ENCODE measurements around the gene SSTR5.
"Not testable (repeated sequence)": the region's sequence is repeated elsewhere in the genome, so short reads cannot be mapped to it uniquely, and the experiment has no call there.

Gene SSTR5

DNA sequence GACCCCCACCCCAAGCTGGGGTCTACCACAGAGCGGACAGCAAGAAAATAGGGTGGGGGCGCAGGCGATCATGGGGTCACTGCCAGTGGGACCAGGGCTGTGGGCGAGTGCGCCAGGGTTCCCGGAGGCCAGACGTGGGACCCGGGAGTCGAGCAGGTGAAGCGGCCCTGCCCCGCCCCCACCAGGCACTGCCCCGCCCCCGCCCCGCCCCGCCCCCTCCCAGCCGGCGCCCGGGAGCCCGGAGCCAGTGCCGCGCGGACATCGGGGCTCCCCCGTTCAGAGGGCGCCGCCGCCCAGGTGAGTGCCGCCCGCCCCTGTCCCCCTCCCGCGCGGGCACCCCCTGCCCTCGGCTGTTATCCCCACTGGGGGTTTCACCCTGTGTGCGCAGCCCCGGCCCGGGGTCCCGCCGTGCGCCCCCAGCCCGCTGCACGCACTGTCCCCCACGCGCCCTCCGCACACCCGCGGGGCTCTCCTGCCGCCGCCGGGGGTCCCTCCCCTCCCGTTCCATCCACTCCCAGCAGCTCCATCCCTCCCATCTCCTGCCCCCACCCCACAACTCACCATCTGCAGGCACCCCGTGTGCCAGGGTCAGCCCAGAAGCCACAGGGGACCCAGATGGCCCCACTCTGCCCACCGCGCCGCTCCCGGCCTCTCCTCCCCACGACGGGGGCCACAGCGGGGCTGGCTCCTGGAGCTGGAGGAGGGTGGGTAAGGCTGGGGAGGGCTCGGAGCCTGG is at the start of gene SSTR5:
SSTR5 (plus strand) TSS at position 222 of the 736 bp plus-strand sequence. CDS start 6,122 bp downstream, outside the sequence.
- no peak for FAIRE-seq

GRCh38 chr16:1024138-1024537 is 48.4 kb upstream of the SSTR5 start:
- no peak for FAIRE-seq

- not testable (repeated sequence) for FAIRE-seq
Observed at GRCh38 chr16:1025183-1025809, 47.3 kb upstream of the SSTR5 start.

DNA sequence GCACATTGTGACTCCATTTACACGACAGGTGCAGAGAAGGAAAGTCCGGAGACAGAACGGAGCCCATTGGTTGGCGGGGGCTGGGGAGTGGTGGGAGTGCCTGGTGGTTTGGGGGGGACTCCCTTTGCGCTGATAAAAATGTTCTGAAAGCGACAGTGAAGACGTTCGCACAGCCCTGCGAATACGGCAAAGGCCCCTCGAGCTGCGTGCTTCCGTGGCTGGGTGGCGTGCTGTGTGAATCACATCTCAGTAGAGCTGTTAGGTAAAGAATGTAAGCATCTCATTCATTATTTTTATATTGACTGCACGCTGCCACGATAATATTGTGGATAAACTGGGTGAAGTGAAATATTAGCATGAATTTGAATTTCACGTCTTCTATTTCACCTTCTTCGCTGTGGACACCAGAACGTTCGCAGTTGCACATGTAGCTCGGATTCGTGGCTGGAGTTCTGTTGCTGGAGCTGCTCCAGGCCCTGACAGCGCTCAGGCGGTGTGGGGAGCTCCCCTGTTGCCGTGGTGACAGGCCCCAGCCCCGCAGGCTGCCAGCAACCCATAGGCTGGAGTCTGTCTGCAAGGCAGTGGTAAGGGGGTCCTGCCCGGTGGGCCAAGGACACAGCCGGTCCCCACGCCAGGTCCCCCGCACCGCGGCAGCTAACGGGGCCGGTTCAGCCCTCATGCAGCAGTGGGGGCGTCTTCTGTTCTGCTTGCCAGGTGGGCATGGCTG is 46.3 kb upstream of the SSTR5 start:
- no peak for FAIRE-seq

- no peak for FAIRE-seq
Observed at GRCh38 chr16:1026784-1027500, 45.6 kb upstream of the SSTR5 start.

DNA sequence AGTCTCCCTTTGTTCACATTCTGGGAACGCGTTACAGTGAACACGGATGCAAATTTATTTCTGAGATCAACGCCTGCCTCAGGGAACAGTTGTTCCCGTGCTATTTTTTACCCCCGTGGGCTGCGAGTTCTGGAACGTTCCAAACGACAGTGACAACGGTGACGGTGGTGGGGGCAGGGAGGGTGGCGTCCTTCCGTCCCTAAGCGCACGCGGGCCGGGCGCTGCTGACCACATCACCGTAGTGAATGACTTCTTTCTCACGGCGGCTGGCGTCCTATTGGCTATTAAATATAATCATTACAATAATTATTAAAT is 45.1 kb upstream of the SSTR5 start:
- no peak for FAIRE-seq

DNA sequence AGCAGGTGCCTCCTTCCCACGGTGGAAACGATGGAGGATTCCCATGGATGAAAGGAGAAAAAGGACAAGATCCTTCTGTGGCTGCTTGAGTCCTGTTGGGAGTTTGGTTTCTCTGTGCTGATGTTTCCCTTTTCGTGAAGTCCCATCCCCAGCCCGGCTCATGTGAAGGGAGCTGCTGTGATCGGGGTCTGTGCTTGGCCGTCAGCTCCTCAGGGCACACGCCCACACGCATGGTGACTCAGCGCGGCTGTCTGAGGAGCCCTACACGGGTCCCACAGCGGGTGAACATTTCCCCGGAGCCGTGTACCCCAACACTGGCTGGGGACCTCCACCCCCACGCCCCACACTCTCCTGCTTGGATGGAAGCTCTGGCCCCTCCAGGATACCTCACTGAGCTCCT is 44.5 kb upstream of the SSTR5 start:
- no peak for FAIRE-seq

- no peak for FAIRE-seq
Observed at GRCh38 chr16:1028524-1029258, 43.9 kb upstream of the SSTR5 start.

DNA sequence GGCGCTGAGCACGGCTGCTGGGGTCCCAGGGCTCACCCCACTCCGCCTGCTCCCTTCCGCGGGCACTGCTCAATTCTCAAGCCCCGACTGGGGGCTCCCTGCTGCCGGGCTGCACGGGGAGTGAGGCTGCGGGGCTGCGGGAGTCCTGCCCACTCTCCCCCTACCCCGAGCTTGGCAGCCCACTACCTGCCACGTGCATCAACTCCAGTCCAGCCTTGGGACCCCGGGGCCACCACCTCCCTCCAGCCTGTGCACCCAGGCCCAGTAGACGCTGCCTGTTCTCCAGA is 43.3 kb upstream of the SSTR5 start:
- FAIRE-seq = no peak

DNA sequence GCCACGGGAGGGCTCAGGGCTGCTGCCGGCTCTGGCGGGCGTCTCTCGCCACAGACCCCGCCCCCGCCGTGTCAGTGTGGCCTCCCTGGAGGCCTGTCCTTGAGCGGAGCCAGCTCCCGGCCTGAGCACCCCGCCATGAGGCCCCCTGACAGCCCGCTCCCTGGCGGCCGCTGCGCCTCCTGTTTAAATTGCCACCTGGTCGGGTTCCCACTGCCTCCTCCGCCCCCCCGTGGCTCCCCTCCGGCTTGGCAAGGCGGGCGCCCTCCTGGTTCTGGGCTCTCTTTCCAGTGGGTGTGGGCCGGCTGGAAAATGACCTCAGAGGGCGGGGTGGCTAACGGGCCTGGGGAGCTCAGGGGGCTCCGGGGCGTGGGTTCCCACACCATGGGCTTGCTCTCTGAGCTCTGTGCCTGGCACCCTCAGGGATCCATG is 42.1 kb upstream of the SSTR5 start:
- FAIRE-seq = no peak

- no peak for FAIRE-seq
Observed at GRCh38 chr16:1031666-1032065, 40.9 kb upstream of the SSTR5 start.

DNA sequence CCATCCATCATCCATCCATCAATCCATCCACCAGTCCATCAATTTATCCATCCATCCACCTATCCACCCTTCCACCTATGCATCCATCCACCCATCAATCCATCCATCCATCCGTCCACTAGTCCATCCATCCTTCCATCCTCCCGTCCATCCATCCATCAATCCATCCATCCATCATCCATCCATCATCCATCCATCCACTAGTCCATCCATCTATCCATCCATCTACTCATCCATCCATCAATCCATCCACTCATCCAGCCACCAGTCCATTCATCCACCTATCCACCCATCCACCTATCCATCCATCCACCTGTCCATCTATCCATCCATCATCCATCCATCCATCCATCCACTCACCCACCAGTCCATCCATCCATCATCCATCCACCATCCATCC is 39.9 kb upstream of the SSTR5 start:
- no peak for FAIRE-seq

- FAIRE-seq = no peak
Observed at GRCh38 chr16:1033128-1033679, 39.3 kb upstream of the SSTR5 start.

DNA sequence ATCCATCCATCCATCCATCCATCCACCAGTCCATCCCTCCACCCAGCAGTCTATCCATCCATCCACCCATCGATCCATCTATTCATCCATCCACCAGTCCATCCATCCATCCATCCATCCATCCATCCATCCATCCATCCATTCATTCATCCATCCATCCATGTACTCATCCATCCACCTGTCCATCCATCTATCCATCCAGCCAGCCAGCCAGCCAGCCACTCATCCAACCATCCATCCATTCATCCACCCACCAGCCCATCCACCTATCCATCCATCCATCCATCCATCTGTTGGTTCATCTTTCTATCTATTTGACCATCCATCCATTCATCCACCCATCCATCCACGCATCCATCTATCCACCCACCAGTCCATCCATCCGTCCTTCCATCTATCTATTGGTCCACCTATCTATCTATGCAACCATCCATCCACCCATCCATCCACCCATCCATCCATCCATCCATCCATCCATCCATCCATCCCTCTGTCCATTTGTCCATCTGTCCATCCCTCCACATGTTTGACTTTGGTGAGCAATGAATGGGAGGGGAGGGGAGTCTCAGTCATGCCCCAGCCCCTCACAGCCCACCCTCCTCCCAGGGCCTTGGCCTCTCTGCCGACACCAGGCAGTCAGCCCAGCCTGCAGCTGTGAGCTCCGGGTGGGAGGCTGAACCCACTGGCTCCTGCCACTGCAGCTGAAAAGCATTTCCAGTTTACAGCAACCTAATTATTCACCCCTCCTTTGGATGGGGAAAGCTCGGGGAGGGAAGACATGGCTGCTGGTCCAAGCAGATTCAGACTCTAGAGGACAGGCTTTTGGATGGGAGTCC is 38.1 kb upstream of the SSTR5 start:
- FAIRE-seq = no peak

DNA sequence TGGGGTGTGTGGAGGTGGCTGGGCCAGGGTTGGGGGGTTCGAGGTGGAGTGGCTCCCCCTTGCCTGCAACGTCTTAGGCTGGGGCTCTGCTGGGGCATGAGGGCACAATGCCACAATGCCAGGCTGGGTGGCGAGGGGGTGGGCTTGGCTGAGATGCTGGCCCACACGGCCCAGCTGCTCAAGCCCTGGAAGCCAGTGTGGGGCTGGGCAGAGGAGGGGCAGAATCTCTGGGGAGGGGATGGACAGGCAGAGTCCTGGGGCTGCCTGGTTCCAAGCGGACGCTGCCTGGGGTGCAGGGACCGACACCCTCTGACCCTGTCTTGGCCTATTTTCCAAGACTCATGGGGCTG is 37.5 kb upstream of the SSTR5 start:
- FAIRE-seq = no peak

- no peak for FAIRE-seq
Observed at GRCh38 chr16:1036166-1036565, 36.4 kb upstream of the SSTR5 start.

- no peak for FAIRE-seq
Observed at GRCh38 chr16:1036726-1037393, 35.7 kb upstream of the SSTR5 start.

- FAIRE-seq = no peak
Observed at GRCh38 chr16:1037394-1038257, 34.9 kb upstream of the SSTR5 start.

- no peak for FAIRE-seq
Observed at GRCh38 chr16:1038932-1039331, 33.6 kb upstream of the SSTR5 start.

DNA sequence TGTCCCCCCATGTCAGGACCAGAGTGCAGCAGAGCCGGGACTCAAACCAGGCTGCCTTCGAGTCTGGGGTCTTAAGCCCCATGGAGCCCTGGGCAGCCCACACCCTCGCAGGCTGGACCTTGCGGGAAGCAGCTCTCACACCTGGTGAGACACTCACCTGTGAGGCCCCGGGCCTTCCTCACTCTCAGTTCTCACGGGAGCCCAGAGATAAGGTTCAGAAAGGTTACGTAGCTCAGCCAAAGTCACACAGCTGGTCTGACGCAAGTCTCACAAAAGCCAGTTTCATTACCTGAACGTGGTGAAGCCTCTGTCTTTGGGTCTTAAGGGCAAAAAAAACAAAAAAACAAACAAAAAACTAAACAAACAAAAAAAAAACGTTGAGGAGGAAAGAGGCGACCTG is 32.8 kb upstream of the SSTR5 start:
- FAIRE-seq = no peak
